HG02798 (cell line): Measurements from ENCODE around the gene ITIH4.
A peak's percentile ranks its signal among the peaks of the same experiment; 100 is the strongest.

Experiments used
- ATAC-seq: cut with Tn5 transposase; IDR thresholded peaks from one replicate; pipeline ENCODE4 v1.9.1; 2021; ENCODE audit warnings: mild to moderate bottlenecking; ENCODE audit not compliant: unreplicated experiment, poor library complexity

Gene ITIH4

GRCh38 chr3:52849656-52850055, 19.2 kb upstream of the ITIH4 start:
- no peak for ATAC-seq

DNA sequence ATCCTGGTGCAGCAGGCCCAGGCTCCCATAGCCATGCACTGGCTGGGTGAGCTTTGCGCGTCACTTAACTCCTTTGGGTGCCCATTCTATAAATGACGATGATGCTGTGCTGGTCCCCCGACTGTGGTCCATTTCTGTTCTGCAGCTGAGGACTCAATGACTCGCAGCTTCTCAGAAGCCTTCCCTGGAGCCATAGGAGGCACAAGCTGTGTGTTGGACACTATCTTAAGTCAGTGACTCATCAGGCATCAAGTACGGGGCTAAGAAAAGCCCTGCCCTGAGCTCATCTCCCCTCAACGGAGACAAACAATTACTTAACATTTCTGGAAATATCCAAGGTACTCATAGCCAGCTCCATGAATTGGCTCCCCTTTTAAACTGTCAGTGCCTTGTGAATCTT, 18.1 kb upstream of the ITIH4 start:
- ATAC-seq = no peak

DNA sequence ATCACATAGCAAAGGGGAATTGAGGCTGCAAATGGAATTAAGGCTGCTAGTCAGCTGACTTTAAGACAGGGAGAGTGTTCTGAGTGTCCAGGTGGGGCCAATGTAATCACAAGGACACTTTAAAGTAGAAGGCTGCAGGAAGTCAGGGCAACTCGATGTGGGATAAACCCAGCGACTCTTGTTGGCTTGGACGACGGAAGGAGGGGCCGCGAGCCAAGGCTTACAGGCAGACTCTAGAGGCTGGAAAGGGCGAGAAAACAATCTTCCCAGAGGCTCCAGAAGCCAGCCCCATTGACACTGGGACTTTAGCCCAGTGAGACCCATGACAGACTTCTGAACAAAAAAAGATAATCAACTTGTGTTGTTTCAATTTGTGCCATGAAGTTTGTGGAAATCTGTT, 17.3 kb upstream of the ITIH4 start:
- ATAC-seq = no peak

DNA sequence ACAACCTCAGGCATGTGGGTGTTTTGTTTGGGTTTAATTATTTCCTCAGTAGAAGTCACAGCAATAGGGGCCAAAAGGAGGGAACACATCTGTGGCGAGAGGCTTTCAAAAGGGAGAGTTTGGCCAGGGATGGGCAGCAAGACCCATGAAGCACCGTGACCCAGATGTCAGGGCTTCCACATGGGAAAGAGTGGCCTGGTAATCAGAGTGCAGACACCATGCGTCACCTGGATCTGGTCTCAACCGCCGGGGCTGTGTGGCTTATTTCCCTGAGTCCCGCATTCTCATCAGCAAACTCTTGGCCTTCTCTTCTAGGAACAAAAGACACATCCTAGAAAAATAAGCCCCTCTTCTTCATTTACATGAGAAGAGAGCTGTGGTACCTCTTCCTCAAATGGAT, 16.8 kb upstream of the ITIH4 start:
- no peak for ATAC-seq

DNA sequence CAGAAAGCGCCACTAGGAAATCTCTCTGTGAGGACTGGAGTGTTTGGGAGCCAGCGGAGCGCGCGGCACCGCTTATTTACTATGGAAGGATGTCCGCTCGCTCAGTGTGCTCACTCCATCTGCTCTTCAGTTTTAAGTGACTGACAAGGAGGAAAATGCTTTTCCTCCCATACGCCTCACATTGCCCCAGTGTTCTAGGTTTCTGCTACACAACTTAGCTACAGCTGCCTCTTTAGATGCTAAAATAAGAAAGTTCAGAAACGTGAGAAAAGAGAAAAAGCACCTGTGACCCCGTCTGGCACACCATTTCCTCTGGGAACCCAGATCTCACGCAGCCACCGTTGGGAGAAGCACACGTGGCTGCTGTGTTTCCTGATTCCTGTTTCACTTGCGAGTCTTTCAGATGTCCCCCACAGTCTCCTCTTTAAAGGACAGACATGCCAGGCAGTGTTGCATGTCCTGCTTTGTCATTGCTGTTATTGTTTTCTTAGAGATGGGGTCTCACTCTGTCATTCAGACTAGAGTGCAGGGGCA, 16.0 kb upstream of the ITIH4 start:
- no peak for ATAC-seq

DNA sequence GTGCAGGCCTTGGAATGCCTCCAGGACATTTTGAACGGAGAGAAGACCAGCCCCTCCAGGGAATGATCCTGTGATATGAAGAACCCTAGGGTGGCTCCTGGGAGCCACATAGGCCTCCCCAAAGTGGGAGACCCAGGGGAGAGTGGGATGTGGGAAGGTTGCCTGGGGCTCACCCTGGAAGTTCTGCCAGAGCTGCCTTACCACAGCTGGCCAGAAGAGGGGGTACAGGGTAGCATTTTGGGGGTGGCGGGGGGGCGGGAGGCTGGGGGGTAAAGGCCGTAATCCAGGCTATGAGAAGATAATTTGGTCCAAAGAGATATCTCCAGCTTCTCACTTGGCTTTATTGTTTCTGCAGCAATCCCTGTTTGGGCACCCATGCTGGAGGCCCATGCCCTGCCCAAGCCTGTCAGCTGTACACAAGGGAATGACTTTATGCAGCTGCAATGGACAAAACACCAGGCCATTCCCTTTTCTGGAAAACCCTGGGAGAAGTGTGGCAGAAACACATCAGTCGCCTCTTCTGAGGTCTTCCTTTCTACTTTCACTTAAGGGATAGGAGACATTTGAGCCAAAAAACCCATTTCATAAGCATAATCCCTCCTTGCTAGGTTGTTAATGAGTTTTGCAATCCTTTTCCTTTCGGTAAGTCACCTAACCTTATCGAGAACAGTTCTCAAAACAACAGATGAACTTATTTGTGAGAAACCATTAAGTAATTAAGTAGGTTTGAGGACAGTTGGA, 15.4 kb upstream of the ITIH4 start:
- ATAC-seq = no peak

DNA sequence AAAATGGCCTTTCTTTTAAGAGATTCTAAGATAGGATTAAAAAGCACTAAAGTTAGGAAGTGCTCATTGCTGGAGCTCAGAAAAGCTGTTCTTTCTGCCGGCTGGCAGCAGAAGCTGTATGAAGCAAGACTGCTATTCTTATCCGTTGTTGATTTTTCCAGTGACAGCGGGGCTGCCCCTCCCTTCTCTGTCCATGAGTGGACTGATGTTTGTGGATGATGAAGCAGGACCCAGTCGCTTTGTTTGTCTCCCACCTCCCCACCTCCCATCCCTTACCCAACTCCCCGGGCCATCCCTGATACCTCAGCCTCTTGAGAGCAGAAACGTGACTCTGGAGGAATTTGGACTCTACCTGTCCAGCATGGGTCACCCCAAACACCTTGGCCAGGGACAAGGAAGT, 14.7 kb upstream of the ITIH4 start:
- no peak for ATAC-seq

DNA sequence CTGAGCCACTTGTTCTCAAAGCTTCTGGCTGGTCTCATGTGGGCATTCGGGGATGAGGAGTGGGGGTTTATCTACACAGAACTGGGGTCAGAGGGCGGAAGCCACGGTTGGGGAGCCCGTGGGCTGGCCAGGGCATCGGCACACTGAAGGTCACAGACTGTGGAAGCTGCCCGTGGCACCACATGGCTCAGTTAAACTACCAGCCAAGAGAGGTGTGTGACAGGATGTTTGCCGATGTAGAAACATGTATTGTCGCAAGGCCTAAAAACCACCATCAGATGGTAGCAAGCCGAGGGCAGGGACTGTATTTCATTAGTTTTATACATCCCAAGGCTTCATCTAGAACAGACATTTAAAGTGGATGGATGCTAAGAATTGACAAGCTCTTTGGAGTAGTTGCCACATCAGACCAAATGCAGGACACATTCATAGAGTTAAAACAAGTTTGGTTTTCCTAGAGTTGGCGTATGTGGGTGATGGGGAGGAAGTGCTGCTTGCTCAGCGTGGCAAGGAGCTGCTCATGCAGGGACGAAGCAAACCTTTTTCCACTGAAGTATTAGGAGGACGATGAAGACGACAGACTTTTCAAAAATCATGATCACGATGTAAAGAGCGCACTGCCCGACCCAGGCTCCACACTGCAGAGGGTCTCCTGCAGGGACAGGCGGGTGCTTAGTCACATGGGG, 14.0 kb upstream of the ITIH4 start:
- ATAC-seq = no peak

DNA sequence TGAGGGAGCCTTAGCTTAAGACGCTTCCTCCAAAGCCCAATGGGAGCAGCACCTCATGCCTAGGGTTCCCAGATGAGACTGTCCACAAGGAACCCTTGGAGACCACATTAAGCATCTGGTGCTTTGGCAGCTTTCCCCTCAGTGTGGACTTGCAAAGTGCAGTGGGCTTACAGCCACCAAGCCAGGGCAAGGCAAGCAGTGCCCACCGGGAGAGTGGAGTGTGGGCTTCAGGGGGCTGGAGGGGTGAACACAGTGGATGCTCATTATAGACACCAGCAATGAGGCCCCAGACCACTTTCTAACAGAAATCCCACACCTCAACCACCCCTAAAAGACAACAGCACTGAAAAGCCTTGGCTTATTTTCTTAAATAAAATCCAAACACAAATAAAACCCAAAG, 13.4 kb upstream of the ITIH4 start:
- ATAC-seq = no peak

- no peak for ATAC-seq
These were observed 12.8 kb upstream of the ITIH4 start for GRCh38 chr3:52843108-52843865.

DNA sequence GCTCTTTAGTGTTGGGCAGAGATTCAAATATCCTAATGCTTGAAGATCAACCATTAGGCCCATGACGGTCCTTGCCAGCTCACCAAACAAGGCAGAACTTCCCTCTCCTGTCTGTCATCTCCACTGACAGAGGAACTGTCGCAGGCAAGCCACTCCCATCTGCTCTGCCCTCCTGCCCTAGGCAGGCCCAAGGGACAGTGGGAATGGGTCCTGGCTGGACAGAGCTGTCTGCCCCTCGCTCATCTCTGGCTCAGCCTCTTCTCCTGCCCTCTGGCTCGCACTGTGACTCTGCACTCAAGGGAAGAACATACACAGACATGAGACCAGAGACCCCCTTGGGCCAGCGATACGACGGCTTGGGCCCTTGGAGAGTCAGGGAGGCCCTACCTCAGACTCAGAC, 12.0 kb upstream of the ITIH4 start:
- no peak for ATAC-seq

- ATAC-seq = no peak
These were observed 11.5 kb upstream of the ITIH4 start for GRCh38 chr3:52841981-52842340.

GRCh38 chr3:52841211-52841980, 10.9 kb upstream of the ITIH4 start:
- no peak for ATAC-seq

DNA sequence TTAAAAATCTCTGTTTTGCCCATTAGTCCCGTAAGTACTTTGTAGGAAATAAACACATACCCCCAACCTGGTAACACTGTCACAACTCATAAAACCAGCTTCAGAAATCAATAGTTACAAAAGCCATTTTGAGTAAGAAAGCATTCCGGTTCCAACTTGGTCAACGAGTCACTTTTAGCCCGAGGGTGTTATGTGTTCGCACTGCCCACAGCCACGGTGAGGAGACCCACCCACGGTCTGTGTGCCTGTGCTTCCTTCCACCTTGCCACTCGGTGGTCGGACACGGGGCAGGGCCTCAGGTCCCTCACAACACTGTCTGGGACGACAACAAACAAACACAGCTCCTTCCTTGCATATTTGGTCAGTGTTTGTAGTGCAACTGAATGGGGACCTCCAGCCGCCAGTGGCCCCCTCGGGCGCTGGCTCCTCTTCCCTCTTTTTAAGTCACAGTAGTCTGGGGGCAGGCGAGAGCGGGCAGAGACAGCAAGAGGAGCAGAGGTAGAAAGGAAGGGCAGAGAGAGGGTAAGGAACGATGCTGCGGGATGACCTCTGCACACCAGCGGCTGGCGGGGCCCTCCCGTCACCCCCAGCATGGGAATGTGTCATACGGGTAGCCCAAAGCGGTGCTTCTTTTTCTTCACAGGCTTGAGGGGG, 9.5 kb upstream of the ITIH4 start:
- ATAC-seq = no peak

- ATAC-seq = no peak
These were observed 8.8 kb upstream of the ITIH4 start for GRCh38 chr3:52839268-52839575.

DNA sequence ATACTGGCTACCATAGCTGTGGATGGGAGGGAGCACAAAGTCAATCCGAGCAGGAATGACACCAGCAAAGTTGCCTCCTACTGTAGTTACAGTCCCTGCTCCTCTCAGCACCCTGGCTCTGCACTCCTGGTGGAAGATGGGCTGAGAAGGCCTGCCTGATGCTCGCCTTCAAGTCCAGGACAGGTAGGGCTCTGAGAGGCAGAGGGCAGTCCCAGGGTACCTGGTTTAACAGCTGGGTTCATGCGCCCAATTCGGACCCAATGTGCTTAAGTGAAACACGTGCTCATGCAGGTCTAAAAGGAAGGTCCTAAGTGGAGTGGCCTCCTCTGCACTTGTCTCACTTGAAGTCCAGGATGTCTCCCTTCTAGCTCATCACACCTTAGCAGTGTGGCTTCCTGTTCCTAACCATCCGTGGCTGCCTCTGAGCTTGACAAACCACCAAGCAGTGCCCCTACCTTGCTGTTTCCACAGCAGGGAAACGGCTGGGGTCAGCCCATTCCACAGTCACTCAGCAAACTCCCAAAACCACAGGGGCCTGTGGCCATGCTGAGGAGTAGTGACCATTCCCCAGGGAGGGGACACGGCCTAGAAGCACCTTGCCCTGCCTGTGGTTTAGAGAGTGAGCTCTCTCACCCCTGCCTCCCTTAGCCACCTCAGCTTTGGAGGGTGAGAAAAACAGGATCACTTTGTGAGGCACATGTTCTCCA, 8.2 kb upstream of the ITIH4 start:
- ATAC-seq = peak; percentile 35

GRCh38 chr3:52836986-52837385, 6.5 kb upstream of the ITIH4 start:
- ATAC-seq = no peak

DNA sequence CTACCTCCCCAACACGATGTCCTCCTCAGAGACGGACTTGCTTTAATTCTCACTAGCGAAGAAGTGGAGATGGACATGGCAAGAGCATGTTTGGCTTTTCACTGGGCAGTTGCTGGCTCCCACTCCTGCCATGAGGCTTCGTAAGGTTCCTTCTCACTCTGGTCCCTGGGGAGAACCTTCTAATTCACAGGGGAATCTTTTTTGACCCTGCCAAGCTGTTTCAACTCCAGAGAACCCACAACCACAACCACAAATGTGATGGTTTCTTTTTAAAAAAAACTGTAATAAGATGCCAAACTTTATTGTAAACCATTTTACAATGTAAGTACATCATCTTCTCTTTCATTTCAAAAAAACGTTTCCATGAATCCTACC, 6.0 kb upstream of the ITIH4 start:
- ATAC-seq = no peak

GRCh38 chr3:52835766-52836470, 5.4 kb upstream of the ITIH4 start:
- ATAC-seq = no peak
